GM19240 (cell line): ENCODE results near the gene HTRA2.

ENCODE experiments used
- DNase-seq: peaks from one replicate; pipeline ENCODE4 v3.0.0; 2011; ENCODE audit warnings: low spot score; ENCODE audit not compliant: insufficient read length

Gene HTRA2

DNA sequence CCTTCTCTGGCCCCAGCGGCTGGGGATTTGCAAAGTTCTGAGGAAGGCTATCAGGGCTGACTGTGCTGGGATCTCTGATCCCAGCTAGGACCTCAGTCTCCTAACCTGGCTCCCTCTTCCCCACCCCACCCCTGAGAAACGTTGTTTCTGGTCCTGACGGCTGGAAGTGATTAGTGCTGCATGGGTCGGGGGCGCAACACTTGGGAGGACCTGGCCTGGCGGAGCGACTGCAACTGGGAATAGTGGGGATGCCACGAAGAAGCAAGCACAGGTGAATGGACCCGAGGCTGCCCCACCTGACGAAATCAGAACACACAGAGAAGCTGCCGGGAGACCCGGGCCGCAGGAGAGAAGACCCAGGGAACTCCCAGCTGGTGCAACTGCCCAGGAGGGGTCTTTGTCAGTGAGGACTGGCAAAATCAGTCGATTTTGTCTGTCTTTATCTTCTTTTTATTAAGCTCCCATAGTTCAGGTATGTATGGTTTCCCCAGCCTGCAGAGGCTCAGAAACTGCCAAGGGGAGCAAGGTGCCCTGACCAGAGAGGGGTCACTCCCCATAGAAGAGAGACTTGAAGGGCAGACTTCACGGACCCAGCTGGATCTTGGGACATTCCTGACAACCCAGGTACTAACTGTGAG, 29.7 kb upstream of the HTRA2 start:
- no peak for DNase-seq

DNA sequence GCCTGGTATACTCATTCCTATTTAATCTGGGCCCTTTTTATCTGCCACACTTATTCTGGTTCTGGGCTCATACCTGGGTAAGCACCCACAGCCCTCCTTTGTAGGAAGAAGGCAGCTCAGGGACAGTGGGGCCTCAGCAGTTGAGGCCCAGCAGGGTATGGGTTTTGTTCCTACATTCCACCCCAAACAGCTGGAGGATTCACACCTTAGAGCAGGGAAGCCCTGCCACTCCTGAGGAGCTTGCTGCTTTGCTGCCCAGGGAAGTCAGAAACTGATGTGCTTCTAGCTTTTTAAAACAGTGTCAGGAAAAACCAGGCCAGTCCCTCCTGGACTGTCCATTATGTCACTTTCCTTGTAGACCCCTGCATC, 29.2 kb upstream of the HTRA2 start:
- DNase-seq = no peak

DNA sequence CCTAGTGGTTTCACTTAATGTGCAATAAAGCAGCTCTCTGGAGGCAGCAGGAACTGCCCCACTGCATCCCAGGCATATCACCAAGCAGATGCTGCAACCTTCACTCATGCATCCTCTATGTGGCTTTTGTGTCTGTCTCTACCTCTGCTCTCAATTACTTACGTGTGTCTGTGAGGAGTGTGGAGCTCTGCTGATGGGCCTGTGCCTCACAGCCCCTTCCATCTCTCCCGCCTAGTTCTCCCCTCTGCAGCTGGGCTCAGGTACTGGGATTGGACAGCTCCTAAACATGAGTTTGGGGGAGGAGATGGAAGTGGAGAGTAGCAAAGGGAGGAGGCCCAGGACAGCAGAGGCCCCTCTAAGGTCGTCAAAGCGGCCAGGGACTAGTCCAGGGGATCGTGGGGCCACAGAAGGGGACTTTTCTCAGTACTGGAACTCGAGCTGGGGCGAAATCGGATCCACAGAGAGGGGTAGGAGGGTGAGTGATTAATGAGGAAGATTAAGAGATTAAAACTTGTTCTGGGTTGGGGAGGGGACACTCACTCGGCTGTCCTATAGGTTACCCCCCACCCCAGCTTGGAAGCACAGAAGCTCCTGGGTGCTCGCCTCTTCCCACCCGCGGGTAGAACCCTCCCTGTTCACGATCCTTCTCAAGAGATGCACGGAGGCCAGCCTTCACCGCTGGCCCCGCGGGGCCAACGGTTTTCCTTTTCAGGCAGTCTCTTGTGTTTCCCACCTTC, 28.2 kb upstream of the HTRA2 start:
- DNase-seq = no peak

DNA sequence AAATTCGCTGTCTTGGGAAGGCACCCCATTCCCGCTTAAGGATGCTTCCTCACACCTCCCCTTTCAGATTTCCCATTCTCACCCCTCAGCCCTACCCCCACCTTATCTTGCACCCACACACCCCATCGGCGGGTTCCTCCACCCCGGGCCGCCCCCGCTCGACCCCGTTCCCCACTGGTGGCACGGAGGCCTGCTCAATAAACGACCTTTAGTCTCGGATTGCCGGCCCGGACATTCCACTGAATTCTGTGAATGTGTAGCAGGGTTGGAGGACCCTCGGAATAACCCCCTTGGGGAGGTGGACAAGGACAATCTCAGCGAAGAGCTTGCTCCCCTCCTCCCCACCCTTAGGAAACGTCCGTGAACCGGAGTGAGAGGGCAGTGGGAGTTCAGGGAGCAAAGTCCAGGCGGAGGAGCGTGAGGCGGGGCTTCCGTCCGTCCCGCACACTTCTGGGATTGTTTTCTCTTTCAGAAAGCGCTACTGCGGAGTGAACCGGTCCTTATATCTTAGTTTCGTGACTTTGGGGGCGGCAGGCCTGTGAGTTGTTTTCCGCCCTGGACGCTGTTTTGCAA, 27.5 kb upstream of the HTRA2 start:
- no peak for DNase-seq

DNA sequence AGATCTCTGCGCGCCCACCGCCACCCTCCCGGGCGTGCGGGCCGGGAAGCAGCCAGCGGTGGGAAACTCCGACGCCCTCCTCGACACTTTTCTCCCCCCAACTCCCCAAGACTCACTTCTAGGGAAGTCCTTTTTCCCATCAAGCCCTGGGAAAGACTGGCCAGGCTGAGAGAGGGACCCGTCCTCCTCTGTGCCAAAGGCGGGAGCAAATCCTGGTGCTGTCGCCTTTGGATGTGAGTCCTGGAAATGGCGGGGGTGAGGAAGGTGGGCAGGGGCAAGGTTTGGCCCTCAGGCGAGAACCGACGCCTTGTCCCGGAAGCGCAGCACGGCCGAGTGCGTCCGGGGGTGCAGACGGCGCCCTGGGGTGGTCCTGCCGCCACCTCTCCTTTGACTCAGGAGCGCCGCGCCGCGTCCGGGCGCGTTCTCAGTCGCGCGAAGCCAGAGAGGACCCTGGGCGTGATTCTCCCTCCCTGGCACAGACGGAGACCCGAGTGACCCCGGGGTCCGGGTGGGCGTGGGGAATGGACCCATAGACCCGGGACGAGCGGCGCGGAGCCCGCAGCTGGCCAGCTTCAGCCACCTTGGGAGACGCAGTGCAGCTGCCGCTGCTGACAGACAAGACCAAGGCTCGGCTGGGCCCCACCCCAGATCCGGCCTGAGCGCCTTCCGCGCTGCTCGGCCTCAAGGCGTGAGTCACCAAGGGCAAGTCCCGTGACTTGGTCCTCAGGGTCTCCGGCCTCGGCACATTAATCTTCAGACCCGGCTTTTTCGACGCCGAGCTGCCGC, 26.8 kb upstream of the HTRA2 start:
- DNase-seq = no peak

DNA sequence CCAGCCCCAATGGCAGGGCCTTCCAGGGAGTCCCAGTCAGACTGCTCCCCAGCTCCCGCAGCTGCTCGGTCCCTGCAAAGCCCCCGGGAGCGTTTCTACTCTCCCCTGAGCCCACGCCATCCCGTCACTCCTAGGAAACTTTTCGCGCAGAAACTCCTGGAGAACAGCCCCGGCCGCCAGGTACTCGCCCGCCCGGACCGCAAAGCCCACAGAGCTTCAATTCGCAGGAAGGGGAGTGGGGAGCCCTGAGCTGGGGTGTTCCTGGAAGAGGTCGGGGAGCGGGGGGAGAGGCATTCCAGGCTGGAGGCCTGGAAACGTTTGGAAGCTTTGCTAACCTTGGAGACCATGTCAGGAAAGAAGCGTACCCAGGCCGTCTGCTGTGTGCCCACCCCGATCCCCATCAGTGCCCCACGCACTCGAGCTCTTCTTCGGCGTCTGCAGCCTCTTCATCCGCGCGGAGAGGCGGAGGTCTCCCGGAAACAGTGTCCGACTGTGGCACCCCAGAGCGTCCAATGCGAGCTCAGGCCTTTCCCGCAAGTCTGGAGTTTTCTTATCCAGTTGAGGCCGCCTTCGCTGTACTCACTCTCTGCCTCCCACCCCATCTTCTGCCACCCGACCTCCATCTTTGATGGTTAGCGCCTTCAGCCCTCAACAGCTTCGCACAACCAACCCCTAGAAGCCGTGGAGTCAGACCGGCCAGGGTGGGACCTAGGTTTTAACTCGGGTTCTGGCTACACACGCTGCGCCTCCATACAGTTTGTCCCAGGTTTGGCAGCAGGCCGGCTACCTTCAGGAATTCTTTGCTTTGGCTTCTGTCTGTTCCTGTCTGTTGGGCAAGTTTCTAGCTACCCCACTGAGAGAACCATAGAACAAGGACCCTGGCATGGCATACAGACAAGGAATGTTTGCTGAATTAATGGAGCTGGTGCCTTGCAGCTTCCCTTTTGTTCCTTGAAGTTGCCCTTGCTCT, 25.9 kb upstream of the HTRA2 start:
- DNase-seq = no peak

DNA sequence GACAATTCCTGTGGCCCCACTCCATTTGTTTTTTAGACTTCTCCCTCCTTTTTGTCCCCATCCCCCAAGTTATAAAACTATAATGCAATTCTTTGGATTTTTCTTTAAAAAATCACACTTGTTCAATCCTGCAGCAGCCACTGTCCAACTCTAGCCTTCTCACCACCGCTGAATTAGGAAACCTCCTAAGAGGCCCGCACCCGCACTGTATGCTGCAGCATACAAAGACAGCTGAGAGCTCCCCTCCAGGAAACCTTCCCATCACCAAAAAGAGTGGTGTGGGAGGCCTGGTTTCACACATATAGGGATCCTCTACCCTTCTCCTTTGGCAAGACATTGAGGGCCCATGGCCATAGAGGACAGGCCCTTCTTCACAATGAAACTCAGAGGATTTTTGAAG, 25.1 kb upstream of the HTRA2 start:
- no peak for DNase-seq

DNA sequence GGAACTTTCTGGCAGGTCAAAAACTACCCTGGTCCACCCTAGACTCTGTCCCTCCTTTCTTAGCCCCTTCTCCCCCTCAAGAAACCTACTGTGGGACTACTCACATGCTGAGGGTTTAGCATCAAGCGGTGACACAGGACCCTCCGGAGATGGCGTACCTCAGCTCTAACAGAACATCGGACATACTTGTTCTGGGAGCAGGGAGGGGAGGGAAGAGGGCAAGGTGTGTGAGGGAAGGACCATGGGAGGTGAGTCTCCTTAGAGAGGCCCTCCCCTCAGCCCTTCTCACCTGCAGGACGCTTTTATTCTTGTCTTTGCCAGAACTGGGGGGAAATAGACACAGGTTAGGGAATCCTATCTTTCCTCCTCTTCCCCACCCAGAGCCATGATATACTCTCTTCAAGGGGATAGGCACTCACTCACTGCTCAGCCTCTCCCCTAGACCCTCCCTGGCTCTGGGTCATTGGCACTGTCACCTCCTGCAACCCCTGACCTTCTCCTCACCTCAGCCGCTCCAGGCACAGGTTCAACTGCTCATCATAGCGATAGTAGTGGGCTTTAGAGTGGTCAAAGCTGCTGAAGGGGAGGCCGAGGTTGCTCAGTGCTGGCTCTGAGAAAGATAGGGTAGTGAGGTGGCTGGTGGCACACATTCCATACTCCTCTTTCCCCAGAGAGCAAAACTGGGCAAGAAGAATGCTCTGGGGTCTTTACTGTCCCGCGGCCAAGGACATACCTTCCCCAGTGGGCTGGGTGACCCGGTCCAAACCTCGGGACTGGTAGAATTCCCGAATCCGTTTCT, 24.1 kb upstream of the HTRA2 start:
- no peak for DNase-seq

DNA sequence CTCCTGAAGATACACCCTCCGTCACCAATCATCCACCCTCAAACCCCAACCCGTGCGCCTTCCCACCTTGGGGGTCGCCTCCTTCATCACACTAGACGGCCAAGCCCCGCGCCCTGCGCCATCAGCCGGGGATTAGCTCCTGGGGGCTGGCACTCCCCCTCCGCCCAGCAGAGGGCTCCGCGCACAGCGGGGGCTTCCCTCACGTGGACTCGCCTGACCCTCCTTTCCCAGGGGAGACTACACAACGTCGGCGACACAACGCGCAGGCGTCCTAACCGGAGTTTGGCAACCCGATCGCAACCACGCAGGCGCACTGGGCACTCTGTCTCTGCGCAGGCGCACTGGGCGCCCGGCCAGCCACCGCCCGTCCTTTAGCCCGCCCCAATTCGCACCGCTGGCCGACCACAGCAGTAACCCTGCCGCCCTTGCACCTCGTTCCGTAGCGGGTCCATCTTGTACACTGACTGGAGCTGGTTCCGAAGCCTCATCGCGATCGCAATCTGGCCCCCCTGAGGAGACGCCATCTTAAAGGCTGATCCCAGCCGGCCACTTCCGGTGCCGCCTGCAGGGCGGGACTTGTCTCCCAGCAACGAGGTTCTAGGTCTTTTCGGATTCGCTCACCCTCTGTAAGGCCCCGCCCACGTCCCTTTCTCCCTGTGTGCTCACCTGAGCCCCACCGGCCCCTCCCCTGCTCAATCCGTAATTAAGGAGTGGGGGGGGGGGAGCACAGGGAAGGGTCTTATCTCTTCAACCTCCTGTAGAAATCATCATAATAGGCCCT, 22.4 kb upstream of the HTRA2 start, which contains the start of gene PCGF1:
Gene PCGF1, minus strand, starts transcription at position 551 of the 781 bp plus-strand sequence. Its CDS starts 27 bp downstream, at position 524.
- DNase-seq = peak; percentile 94

DNA sequence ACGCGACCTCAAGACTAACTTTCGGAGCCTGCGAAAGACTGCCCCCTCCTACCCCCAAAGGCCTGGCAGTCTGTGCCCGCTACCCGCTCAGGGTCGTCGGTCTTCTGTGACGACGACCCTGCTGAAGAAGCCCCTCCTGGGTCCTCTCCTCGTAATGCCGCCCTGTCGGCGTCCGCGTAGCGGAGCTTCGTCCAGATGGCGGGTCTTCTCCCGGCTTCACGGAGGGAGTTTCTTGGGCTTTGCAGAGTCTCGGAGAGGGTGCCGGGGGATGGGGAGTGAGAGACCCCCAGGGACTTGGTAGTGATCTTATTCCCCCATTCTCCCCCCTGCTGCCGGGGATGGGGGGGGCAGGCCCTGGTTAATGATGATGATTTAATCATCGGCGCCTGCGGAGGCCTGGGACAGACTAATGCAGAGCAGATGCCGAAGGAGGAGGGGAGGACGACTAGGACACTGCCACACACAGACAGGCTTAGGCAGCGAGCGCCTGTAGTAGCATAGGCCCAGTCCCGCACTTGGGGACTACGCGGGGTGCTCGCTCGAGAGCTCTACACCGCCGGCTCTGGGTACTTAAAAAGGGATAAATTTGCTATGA, 21.7 kb upstream of the HTRA2 start:
- no peak for DNase-seq

DNA sequence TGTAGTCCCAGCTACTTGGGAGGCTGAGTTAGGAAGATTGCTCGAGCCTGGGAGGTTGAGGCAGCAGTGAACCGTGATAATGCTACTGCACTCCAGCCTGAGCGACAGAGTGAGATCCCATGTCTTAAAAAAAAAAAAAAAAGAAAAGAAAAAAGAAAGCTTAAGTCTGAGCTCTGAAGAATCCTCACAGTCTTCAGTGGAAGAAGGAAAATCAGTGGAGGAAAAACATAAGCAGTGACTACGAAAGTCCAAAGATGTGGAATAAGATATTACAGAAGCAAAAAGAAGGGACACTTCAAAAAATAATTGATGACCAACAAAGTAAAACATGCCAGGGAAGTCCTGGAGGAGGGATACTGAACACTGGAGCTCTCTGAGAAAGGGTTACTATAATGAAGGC, 19.5 kb upstream of the HTRA2 start:
- no peak for DNase-seq

DNA sequence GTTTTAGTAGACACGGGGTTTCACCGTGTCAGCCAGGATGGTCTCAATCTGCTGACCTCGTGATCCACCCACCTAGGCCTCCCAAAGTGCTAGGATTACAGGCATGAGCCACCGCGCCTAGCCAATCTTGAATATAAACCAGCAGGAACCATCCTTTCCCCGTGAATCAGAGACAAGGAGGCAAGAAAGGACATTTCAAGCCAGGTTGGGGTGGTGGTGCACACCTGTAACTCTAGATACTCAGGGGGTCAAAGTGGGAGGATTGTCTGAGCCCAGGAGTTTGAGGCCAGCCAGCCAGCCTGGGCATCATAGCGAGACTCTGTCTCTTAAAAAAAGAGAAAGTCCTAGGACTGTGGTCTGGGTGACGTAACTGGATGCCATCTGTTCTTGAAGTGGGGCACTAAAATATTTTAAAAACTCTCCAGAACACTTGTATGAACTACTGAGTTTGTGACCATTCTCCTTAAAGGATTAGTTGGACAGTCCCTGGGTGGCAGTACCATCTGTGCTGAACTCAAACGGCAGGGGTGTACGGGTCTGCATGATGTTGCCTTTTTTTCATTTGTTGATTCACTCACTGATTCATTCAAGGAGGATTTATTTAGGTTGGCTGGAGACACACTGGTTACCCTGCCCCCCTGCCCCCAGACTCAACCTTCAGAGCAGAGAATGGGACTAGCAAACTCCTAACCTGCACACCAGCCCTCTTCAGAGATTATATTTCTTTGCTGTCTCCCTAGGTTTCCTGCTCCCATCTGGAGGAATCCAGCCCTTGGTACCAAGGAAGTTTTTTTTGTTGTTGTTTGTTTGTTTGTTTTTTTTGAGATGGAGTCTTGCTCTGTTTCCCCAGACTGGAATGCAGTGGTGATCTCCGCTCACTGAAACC, 18.4 kb upstream of the HTRA2 start:
- no peak for DNase-seq

DNA sequence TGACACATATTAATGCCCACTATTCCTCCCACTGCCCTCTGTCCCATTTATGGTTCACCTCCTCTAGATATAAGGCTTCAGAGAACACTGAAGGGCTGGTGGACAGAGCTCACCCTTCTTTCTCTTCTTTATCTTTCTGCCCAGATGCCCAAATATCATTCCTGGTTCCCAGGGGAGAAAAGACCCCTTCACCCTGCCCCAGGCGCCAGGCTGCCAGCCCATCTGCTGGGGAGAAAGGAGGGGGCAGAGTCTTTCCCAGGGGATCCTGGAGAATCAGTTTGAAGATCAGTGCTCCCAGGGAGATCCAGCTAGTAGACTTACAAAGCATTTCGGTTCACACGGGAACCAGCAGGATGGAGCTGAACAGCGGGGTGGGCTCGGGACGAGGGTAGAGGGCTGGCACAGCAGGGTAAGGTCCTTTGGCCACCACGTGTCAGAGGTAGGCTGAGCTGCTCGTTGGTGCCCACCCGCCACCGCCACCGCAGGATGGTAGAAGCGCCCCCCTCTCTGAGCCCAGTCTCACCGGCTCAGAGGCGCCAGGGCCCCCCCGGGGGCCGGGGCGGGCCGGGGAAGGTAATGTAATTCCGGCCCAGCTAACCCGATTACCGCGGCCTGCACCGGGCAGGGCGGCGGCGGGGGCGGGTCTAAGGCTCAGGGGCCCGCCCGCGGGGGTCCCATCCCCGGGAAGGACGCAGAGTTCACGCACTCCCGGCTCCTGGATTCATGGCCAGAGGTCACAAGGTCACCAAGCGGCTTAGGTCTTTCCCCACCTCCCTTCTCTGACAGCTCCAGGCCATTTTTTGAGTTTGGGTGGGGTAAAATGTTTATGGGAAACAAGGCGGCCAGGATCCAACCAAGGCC, 16.8 kb upstream of the HTRA2 start:
- no peak for DNase-seq

DNA sequence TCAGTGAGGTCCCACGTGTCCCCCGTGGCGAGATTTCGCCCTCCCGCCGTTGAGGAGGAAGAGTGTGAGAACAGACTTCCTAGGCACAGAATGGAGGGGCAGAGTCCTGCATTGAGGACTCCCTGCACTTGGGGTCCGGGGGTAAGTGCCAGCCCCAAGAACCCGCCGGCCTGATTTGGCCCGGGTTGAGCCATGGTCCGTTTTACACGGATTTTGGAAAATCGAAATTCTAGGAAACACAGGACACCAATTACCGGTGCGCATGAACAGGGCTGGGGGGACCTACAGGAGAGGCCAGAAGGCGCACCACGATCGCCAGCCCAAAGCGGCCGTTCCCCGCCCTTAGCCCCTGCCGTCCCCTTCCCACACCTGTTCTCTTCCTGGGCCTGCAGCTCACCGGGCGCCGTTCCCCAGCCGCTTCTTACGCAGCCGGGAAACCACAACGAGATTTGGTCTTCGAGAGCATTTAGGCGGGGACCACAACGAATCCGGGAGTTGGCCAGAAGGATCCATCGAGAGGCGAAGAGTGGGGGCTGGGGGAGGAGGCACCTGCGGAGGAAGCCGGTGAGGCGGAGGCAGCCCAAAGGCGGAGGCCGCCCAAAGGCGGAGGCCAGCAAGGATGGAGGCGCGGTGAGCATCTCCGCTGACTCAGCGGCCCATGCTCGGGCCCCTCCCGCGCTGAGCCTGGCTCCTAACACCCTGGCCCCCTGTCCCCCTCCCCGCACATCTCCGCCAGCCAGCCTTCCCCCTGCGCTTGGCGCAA, 15.9 kb upstream of the HTRA2 start:
- no peak for DNase-seq

DNA sequence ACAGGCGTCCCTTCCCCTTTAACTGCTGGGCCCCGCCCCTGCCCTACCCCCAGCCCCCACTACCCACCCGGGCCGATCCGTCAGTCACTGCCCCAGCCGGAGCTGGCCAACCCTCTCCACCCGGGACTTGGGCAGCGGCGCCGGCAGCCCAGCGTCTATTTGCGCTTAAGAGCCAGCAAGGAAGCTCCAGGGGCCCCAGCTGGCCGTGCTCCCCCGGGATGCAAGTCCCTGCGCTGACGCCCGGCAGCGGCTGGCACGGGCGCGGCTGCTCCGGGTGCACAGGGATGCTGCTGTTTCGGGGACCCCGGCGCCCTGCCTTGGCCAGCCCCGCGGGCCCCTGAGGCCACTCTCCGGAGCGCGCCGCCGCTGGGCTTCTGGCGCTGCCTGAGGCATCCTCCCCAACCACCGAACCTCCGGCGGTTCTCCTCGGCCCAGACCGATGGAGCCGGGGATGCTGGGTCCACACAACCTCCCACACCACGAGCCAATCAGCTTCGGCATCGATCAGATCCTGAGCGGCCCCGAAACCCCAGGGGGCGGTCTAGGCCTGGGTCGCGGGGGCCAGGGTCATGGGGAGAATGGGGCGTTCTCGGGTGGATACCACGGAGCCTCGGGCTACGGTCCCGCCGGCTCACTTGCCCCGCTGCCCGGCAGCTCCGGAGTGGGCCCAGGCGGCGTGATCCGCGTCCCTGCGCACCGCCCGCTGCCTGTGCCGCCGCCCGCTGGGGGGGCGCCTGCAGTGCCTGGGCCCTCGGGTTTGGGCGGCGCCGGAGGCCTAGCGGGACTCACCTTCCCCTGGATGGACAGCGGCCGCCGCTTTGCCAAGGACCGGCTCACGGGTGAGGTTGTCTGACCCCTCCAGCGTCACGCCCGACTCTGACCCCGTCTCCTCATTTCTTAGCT, 15.1 kb upstream of the HTRA2 start, which contains the start of gene TLX2:
Gene TLX2, plus strand, starts transcription at position 83 of the 903 bp plus-strand sequence. Its CDS starts 357 bp downstream, at position 440.
- no peak for DNase-seq
